Measurements from ENCODE around the gene PSPN. TPM values are rescaled to one million over a fixed set of nuclear protein-coding genes. Genes with fewer than 3 reads are reported as not detected.

The PSPN gene
- total RNA-seq, 1 experiment from 2014 or later, result 1.9 TPM

GRCh38 chr19:6413291-6413690 lies 37.6 kb upstream of the PSPN start:
- TF ChIP-seq ELF4 (CRISPR knock-in tag; IDR thresholded peaks at IDR 0.05; ENCODE audit: low read depth), result no peak
- TF ChIP-seq CREM (CRISPR knock-in tag; IDR thresholded peaks at IDR 0.05), result no peak
- TF ChIP-seq ARID4B (CRISPR knock-in tag; IDR thresholded peaks at IDR 0.05; ENCODE audit: borderline replicate concordance), result no peak
- TF ChIP-seq ZNF425 (CRISPR knock-in tag; conservative IDR thresholded peaks at IDR 0.05), result no peak
- TF ChIP-seq CBFB (CRISPR knock-in tag; IDR thresholded peaks at IDR 0.05; ENCODE audit: low read depth), result no peak
- no peak for TF ChIP-seq SP1 (CRISPR knock-in tag; conservative IDR thresholded peaks at IDR 0.05)
- TF ChIP-seq PREB (CRISPR knock-in tag; IDR thresholded peaks at IDR 0.05; ENCODE audit: borderline replicate concordance), result no peak
- Mint-ChIP-seq H3K4me3 (no peak overlapping the region), H3K36me3 (peaks cover 33% of the 10 kb centered on the region), H3K27ac (no peak overlapping the region), H3K27me3 (ENCODE audit: low read depth) (no peaks in the 10 kb centered on the region), H3K4me1 (peaks cover 7% of the 10 kb centered on the region), H3K9me3 (no peaks in the 10 kb centered on the region)
- ChIA-PET POLR2A (no interaction called here), CTCF (no interaction called here)
- ATAC-seq, result no peak
- DNase-seq (ENCODE audit: low spot score), result no peak

GRCh38 chr19:6412447-6413091 lies 36.8 kb upstream of the PSPN start:
- Mint-ChIP-seq H3K9me3 (no peaks in the 10 kb centered on the region), H3K4me3 (no peak overlapping the region), H3K4me1 (peaks cover 7% of the 10 kb centered on the region), H3K36me3 (peaks cover 26% of the 10 kb centered on the region), H3K27ac (no peak overlapping the region), H3K27me3 (ENCODE audit: low read depth) (no peaks in the 10 kb centered on the region)
- ChIA-PET CTCF (interaction anchor here (0.6 to 1.6 kb wide), 13 partner anchors 9 to 194 kb away, joined by 3 to 13 read pairs (median 4); partner anchors contain the start of genes ALKBH7, CLPP and KHSRP), POLR2A (interaction anchor here (1.0 to 1.3 kb wide), 3 partner anchors 13 to 34 kb away, joined by 3 to 4 read pairs (median 3); partner anchors contain the start of gene KHSRP)
- TF ChIP-seq AR (CRISPR knock-in tag; IDR thresholded peaks at IDR 0.05), result 0 out of 2 replicates have a peak, but pooled peaks have one; percentile 15
- 0 out of 2 replicates have a peak, but pooled peaks have one; percentile 1 for TF ChIP-seq ZNF138 (CRISPR knock-in tag; conservative IDR thresholded peaks at IDR 0.05)
- TF ChIP-seq CTCF (IDR thresholded peaks at IDR 0.05), result peak; percentile 86
- TF ChIP-seq HMGXB4 (CRISPR knock-in tag; IDR thresholded peaks at IDR 0.05), result no peak
- TF ChIP-seq CREB1 (CRISPR knock-in tag; IDR thresholded peaks at IDR 0.05), result 0 out of 2 replicates have a peak, but pooled peaks have one; percentile 18
- TF ChIP-seq ZNF416 (CRISPR knock-in tag; IDR thresholded peaks at IDR 0.05), result peak; percentile 9; the same call in 1 of the 2 replicates
- TF ChIP-seq OVOL2 (CRISPR knock-in tag; IDR thresholded peaks at IDR 0.05; ENCODE audit: borderline replicate concordance), result no peak
- DNase-seq (ENCODE audit: low spot score), result peak; percentile 87
- ATAC-seq, result peak; percentile 88
